Pancreas (tissue), 10 donors: ENCODE data around the gene FOXF1. TPM values are rescaled to one million over a fixed set of nuclear protein-coding genes. Genes with fewer than 3 reads are reported as not detected.
A peak's percentile ranks its signal among the peaks of the same experiment; 100 is the strongest.

ENCODE experiments used
- ATAC-seq, 4 donors: fragments of 200-7000 bp; cut with Tn5 transposase; one replicate each; pipeline versions ENCODE4 v1.8.0 to v1.9.1; 2020; ENCODE audit warnings: mild to moderate bottlenecking in 4 of 4, moderate library complexity in 4 of 4
- DNase-seq, 6 donors: peaks; one replicate each; pipeline ENCODE4 v3.0.0-alpha.2; 2020
- FAIRE-seq: peaks from 2 replicates; lab custom pipeline; 2012; peaks lifted over from hg19 to GRCh38; lab: Jason Lieb, UNC
- H3K27ac ChIP-seq, 4 donors: fragments of 200-600 bp; sonication (generic); 1 replicate in 3 of 4; 2 replicates in 1 of 4; pipeline versions ENCODE4 v1.5.0 to v1.8.0; 2020
- H3K27me3 ChIP-seq, 4 donors: fragments of 200-600 bp; one replicate each; pipeline ENCODE4 v1.8.0; 2021
- H3K36me3 ChIP-seq, 3 donors: fragments of 200-600 bp; sonication (generic) in 1 of 3; one replicate each; pipeline versions ENCODE4 v1.5.0 to v1.8.0; 2020 to 2021
- H3K4me1 ChIP-seq, 3 donors: fragments of 200-600 bp; one replicate each; pipeline ENCODE4 v1.8.0; 2021
- H3K4me3 ChIP-seq, 4 donors: fragments of 200-600 bp; sonication (generic) in 2 of 4; one replicate each; pipeline versions ENCODE4 v1.5.0 to v1.8.0; 2020 to 2021
- H3K9me3 ChIP-seq, 4 donors: fragments of 200-600 bp; one replicate each; pipeline ENCODE4 v1.8.0; 2021
- CTCF ChIP-seq, 4 donors: fragments of 200-600 bp; sonication (generic) in 3 of 4; IDR thresholded peaks; one replicate each; pipeline versions ENCODE4 v1.5.0 to v1.8.0; 2021; ENCODE audit warnings: antibody characterized with exemption in 4 of 4
- WGBS, 2 donors: extraction: QIAGEN DNeasy Blood & Tissue Kit; methylation state at CpG; one replicate each; pipeline ENCODE4 v1.1.7; 2013; 5-methylcytosine and 5-hydroxymethylcytosine counted together
- intact Hi-C, 3 donors: fragments of 100-400 bp; cut with DNase I; formaldehyde crosslinking; loops; one replicate each; pipeline versions ENCODE4 v1.11.1 to v1.14.2; 2022
- polyA plus RNA-seq, 2 donors: library from polyadenylated mRNA; stranded (reverse); fragments of 200-250 nt; gene quantifications; one replicate each; pipeline ENCODE4 v1.2.3, GENCODE V29; 2013
- total RNA-seq, 6 donors: library from RNA; stranded (reverse); fragmentation: NEBNext Ultra II Directional in 4 of 6; extraction: Animal tissue kit (Norgen Biotek cat#: 25700) in 4 of 6; gene quantifications; one replicate each; pipeline versions ENCODE4 v1.2.1 to v1.2.4, GENCODE V29; 2021 to 2023
- donor health status: healthy with polysubstance abuse.
- donor health status: DM: no; HTN: no; CAD: no; lungs with moderate emphysema.
- donor health status: DM: no; HTN: no; CAD: no.
- donor health status: control.
- donor health status: control.
- donor health status: Bipolar disorder and iron deficiency.
- donor health status: DM: yes; HTN: yes; CAD: no.
- donor health status: DM: no; HTN: no; CAD: no.
- donor health status: DM: no; HTN: no; CAD: no.
- donor health status: DM: yes; HTN: yes; CAD: no.

The FOXF1 gene
- total and polyA plus RNA-seq, 8 donors: 0.16 to 1.2 (median 0.52) TPM

GRCh38 chr16:86554599-86554916, 44.2 kb downstream of the FOXF1 start:
- no peak for FAIRE-seq
- Histone ChIP-seq H3K4me3 (peak overlapping the region; percentile 87 to 98 (median 94)), H3K9me3 (no peaks in the 10 kb centered on the region), H3K27me3 (peaks cover 0 to 9% (median 0%) of the 10 kb centered on the region in 4 donors), H3K27ac (peak overlapping the region; percentile 55 to 85 (median 70)), H3K4me1 (peaks cover 0 to 5% (median 3%) of the 10 kb centered on the region in 3 donors), H3K36me3 (peaks cover 0 to 6% (median 0%) of the 10 kb centered on the region in 3 donors)
- intact Hi-C loops: no loop called here
- no peak for DNase-seq
- ATAC-seq: no peak
- no peak for TF ChIP-seq CTCF (IDR thresholded peaks at IDR 0.05)
- WGBS, 2 donors: 3 to 4% methylated on average over 10 of the region's 10 CpGs

GRCh38 chr16:86554917-86555703, 44.8 kb downstream of the FOXF1 start, which contains the start of gene MTHFSD:
Gene MTHFSD, minus strand, starts transcription at chr16:86555235. Its CDS starts 51 bp downstream, at chr16:86555184.
- Histone ChIP-seq H3K27me3 (peaks cover 0 to 9% (median 0%) of the 10 kb centered on the region in 4 donors), H3K27ac (peak within 1 kb of the TSS; percentile 55 to 85 (median 70)), H3K4me1 (peaks cover 0 to 5% (median 3%) of the 10 kb centered on the region in 3 donors), H3K9me3 (no peaks in the 10 kb centered on the region), H3K36me3 (peaks cover 0 to 6% (median 0%) of the 10 kb centered on the region in 3 donors), H3K4me3 (peak within 1 kb of the TSS; percentile 87 to 98 (median 94))
- intact Hi-C loops: no loop called here
- no peak for FAIRE-seq
- DNase-seq: peak; percentile 88 to 100 (median 96)
- peak; percentile 98 to 100 (median 99) for ATAC-seq
- 2 to 3% methylated on average over 69 to 70 of the region's 70 CpGs for WGBS, 2 donors
- no peak for TF ChIP-seq CTCF (IDR thresholded peaks at IDR 0.05)

GRCh38 chr16:86555704-86556075, 45.4 kb downstream of the FOXF1 start:
- Histone ChIP-seq H3K36me3 (peaks cover 0 to 6% (median 0%) of the 10 kb centered on the region in 3 donors), H3K27me3 (peaks cover 0 to 9% (median 0%) of the 10 kb centered on the region in 4 donors), H3K4me1 (peaks cover 0 to 5% (median 3%) of the 10 kb centered on the region in 3 donors), H3K9me3 (no peaks in the 10 kb centered on the region), H3K27ac (no peak overlapping the region), H3K4me3 (peak overlapping the region; percentile 87 to 98 (median 94))
- 16 to 18% methylated on average over 17 of the region's 17 CpGs for WGBS, 2 donors
- intact Hi-C loops: no loop called here
- FAIRE-seq (no peak), DNase-seq (no peak), ATAC-seq (peak in 1 of 4 donors; percentile 11)
- TF ChIP-seq CTCF (IDR thresholded peaks at IDR 0.05): no peak

- Histone ChIP-seq H3K4me1 (peaks cover 0 to 5% (median 3%) of the 10 kb centered on the region in 3 donors), H3K36me3 (no peaks in the 10 kb centered on the region), H3K9me3 (no peaks in the 10 kb centered on the region), H3K27me3 (peaks cover 0 to 9% (median 0%) of the 10 kb centered on the region in 4 donors), H3K27ac (no peak overlapping the region), H3K4me3 (no peak overlapping the region)
- no peak for FAIRE-seq
- ATAC-seq: no peak
- intact Hi-C loops: no loop called here
- WGBS, 2 donors: 52 to 58% methylated on average over 5 of the region's 5 CpGs
- no peak for DNase-seq
- TF ChIP-seq CTCF (IDR thresholded peaks at IDR 0.05): no peak
Measured at GRCh38 chr16:86556576-86556975, 46.2 kb downstream of the FOXF1 start.

- intact Hi-C loops: no loop called here
- no peak for ATAC-seq
- no peak for FAIRE-seq
- Histone ChIP-seq H3K36me3 (no peaks in the 10 kb centered on the region), H3K9me3 (no peaks in the 10 kb centered on the region), H3K4me1 (peaks cover 0 to 5% (median 3%) of the 10 kb centered on the region in 3 donors), H3K27ac (no peak overlapping the region), H3K27me3 (peaks cover 0 to 9% (median 0%) of the 10 kb centered on the region in 4 donors), H3K4me3 (no peak overlapping the region)
- WGBS, 2 donors: 51 to 76% methylated on average over 4 of the region's 4 CpGs
- no peak for TF ChIP-seq CTCF (IDR thresholded peaks at IDR 0.05)
- DNase-seq: no peak
Measured at GRCh38 chr16:86557587-86557986, 47.3 kb downstream of the FOXF1 start.
